Measurements from ENCODE around the gene TMEM184A.

TMEM184A gene

GRCh38 chr7:1550846-1551155, 5.2 kb downstream of the TMEM184A start:
- DNase-seq (ENCODE audit: low spot score): no peak

GRCh38 chr7:1550005-1550845, 5.8 kb downstream of the TMEM184A start:
- DNase-seq (ENCODE audit: low spot score): no peak

GRCh38 chr7:1549357-1550004, 6.5 kb downstream of the TMEM184A start:
- no peak for DNase-seq (ENCODE audit: low spot score)

- no peak for DNase-seq (ENCODE audit: low spot score)
Observed at GRCh38 chr7:1548944-1549343, 7.1 kb downstream of the TMEM184A start.

GRCh38 chr7:1548438-1548831, 7.6 kb downstream of the TMEM184A start:
- no peak for DNase-seq (ENCODE audit: low spot score)

GRCh38 chr7:1547777-1548437, 8.1 kb downstream of the TMEM184A start:
- DNase-seq (ENCODE audit: low spot score): no peak

GRCh38 chr7:1546909-1547776, 8.9 kb downstream of the TMEM184A start:
- no peak for DNase-seq (ENCODE audit: low spot score)

GRCh38 chr7:1546274-1546908, 9.6 kb downstream of the TMEM184A start:
- no peak for DNase-seq (ENCODE audit: low spot score)

- no peak for DNase-seq (ENCODE audit: low spot score)
Observed at GRCh38 chr7:1545417-1546246, 10.4 kb downstream of the TMEM184A start.

GRCh38 chr7:1544896-1545416, 11.0 kb downstream of the TMEM184A start:
- no peak for DNase-seq (ENCODE audit: low spot score)

- DNase-seq (ENCODE audit: low spot score): no peak
Observed at GRCh38 chr7:1544178-1544895, 11.7 kb downstream of the TMEM184A start.

- no peak for DNase-seq (ENCODE audit: low spot score)
Observed at GRCh38 chr7:1543826-1544177, 12.2 kb downstream of the TMEM184A start.

- DNase-seq (ENCODE audit: low spot score): no peak
Observed at GRCh38 chr7:1542841-1543747, 12.9 kb downstream of the TMEM184A start.

- DNase-seq (ENCODE audit: low spot score): no peak
Observed at GRCh38 chr7:1542329-1542728, 13.7 kb downstream of the TMEM184A start.

GRCh38 chr7:1541431-1542162, 14.4 kb downstream of the TMEM184A start:
- DNase-seq (ENCODE audit: low spot score): no peak

- DNase-seq (ENCODE audit: low spot score): no peak
Observed at GRCh38 chr7:1540776-1541271, 15.2 kb downstream of the TMEM184A start.

GRCh38 chr7:1539882-1540775, 15.9 kb downstream of the TMEM184A start:
- DNase-seq (ENCODE audit: low spot score): no peak

All from D341Med (cell line).